Measurements from ENCODE around the gene PIK3CA.
"Not testable (repeated sequence)": the region's sequence is repeated elsewhere in the genome, so short reads cannot be mapped to it uniquely, and the experiment has no call there.

PIK3CA gene

GRCh38 chr3:179272385-179272784, 124.2 kb downstream of the PIK3CA start:
- in situ Hi-C loops (cut with MboI; ENCODE audit: low sequenced_read_pairs, unreplicated experiment), result no loop called here
- DNase-seq (ENCODE audit: low spot score), result no peak
- TF ChIP-seq, protein P1, sequence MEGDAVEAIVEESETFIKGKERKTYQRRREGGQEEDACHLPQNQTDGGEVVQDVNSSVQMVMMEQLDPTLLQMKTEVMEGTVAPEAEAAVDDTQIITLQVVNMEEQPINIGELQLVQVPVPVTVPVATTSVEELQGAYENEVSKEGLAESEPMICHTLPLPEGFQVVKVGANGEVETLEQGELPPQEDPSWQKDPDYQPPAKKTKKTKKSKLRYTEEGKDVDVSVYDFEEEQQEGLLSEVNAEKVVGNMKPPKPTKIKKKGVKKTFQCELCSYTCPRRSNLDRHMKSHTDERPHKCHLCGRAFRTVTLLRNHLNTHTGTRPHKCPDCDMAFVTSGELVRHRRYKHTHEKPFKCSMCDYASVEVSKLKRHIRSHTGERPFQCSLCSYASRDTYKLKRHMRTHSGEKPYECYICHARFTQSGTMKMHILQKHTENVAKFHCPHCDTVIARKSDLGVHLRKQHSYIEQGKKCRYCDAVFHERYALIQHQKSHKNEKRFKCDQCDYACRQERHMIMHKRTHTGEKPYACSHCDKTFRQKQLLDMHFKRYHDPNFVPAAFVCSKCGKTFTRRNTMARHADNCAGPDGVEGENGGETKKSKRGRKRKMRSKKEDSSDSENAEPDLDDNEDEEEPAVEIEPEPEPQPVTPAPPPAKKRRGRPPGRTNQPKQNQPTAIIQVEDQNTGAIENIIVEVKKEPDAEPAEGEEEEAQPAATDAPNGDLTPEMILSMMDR (IDR thresholded peaks at IDR 0.05; ENCODE audit: borderline replicate concordance, control extremely low read depth, extremely low read depth, insufficient read depth, missing control alignments), result no peak

DNA sequence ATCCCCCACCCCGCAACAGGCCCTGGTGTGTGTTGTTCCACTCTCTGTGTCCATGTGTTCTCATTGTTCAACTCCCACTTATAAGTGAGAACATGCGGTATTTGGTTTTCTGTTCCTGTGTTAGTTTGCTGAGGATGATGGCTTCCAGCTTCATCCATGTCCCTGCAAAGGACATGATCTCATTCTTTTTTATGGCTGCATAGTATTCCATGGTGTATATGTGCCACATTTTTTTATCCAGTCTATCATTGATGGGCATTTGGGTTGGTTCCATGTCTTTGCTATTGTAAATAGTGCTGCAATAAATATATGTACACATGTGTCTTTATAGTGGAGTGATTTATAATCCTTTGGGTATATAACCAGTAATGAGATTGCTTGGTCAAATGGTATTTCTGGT, 126.3 kb downstream of the PIK3CA start:
- DNase-seq (ENCODE audit: low spot score); in situ Hi-C loops (cut with MboI; ENCODE audit: low sequenced_read_pairs, unreplicated experiment): not testable (repeated sequence)

DNA sequence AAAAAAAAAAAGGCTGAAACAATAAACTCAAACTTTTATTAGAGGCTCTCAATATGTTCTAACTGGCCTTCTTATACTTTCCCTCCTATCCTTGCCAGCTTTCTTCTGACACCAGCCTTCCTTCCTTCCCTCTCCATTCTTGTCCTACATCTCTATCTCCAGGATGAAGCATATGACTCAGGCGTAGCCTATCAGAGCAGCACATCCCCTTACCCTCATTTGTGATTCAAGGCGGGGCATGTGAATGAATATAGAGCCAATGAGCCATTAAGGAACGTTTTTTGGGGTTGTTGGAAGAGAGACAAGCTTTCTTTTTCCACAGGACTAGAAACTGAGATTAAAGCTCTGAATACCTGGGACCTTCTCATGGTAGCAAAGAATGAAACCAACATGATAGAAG, 127.8 kb downstream of the PIK3CA start:
- DNase-seq (ENCODE audit: low spot score), result no peak
- in situ Hi-C loops (cut with MboI; ENCODE audit: low sequenced_read_pairs, unreplicated experiment), result no loop called here
- TF ChIP-seq, protein P1 (IDR thresholded peaks at IDR 0.05; ENCODE audit: borderline replicate concordance, control extremely low read depth, extremely low read depth, insufficient read depth, missing control alignments), result no peak

DNA sequence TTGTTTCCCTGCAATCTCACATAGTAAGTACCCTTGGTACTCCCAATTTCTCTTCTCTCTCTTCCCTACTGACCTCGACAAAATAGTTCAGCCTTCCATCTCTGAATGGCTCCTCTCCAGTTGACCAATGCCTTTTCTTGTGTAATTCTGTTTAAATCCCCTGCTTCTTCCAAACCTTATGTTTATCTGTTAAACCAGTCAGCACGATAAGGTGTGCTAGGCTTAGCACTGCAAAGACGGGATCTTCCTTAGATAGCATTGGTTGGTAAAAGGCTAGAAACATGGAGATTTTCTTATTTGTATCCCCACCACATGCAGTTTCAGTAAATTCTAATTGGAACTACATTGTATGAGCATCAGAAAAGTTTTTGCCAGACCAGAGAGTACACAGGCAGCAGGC, 128.6 kb downstream of the PIK3CA start:
- TF ChIP-seq, protein P1 (IDR thresholded peaks at IDR 0.05; ENCODE audit: borderline replicate concordance, control extremely low read depth, extremely low read depth, insufficient read depth, missing control alignments), result no peak
- no peak for DNase-seq (ENCODE audit: low spot score)
- in situ Hi-C loops (cut with MboI; ENCODE audit: low sequenced_read_pairs, unreplicated experiment), result no loop called here

GRCh38 chr3:179278151-179278550, 130.0 kb downstream of the PIK3CA start:
- TF ChIP-seq, protein P1 (IDR thresholded peaks at IDR 0.05; ENCODE audit: borderline replicate concordance, control extremely low read depth, extremely low read depth, insufficient read depth, missing control alignments), result no peak
- no peak for DNase-seq (ENCODE audit: low spot score)
- in situ Hi-C loops (cut with MboI; ENCODE audit: low sequenced_read_pairs, unreplicated experiment), result no loop called here

GRCh38 chr3:179278932-179279693, 131.0 kb downstream of the PIK3CA start:
- in situ Hi-C loops (cut with MboI; ENCODE audit: low sequenced_read_pairs, unreplicated experiment), result no loop called here
- no peak for DNase-seq (ENCODE audit: low spot score)
- TF ChIP-seq, protein P1 (IDR thresholded peaks at IDR 0.05; ENCODE audit: borderline replicate concordance, control extremely low read depth, extremely low read depth, insufficient read depth, missing control alignments), result no peak

GRCh38 chr3:179279837-179280236, 131.7 kb downstream of the PIK3CA start:
- no peak for DNase-seq (ENCODE audit: low spot score)
- in situ Hi-C loops (cut with MboI; ENCODE audit: low sequenced_read_pairs, unreplicated experiment), result no loop called here
- TF ChIP-seq, protein P1 (IDR thresholded peaks at IDR 0.05; ENCODE audit: borderline replicate concordance, control extremely low read depth, extremely low read depth, insufficient read depth, missing control alignments), result no peak
